K562 (cell line): ENCODE measurements around the gene TOR1AIP2. TPM values are rescaled to one million over a fixed set of nuclear protein-coding genes. Genes with fewer than 3 reads are reported as not detected.

ENCODE experiments used
- ADNP ChIP-seq: fragments of 200-800 bp; sonication (Bioruptor generic); IDR thresholded peaks from 2 replicates; pipeline ENCODE4 v1.6.1; 2016; ENCODE audit warnings: missing genetic modification characterization, missing compliant biosample characterization
- BRD4 ChIP-seq: fragments of 200-600 bp; sonication (generic); IDR thresholded peaks from 2 replicates; pipeline ENCODE4 v1.6.1; 2017; ENCODE audit warnings: inconsistent platforms
- DACH1 ChIP-seq: fragments of 450-650 bp; IDR thresholded peaks from 2 replicates; pipeline ENCODE4 v1.6.1; 2018; ENCODE audit not compliant: partially characterized antibody
- FOXJ2 ChIP-seq: fragments of 200-800 bp; sonication (Bioruptor generic); IDR thresholded peaks from 2 replicates; pipeline ENCODE4 v1.6.1; 2016; ENCODE audit warnings: missing genetic modification characterization, missing compliant biosample characterization
- FOXK1 ChIP-seq: sonication (generic); formaldehyde crosslinking; IDR thresholded peaks from 2 replicates; pipeline ENCODE4 v1.8.0; 2022; ENCODE audit warnings: missing genetic modification reagents, mild to moderate bottlenecking, borderline replicate concordance
- MAFK ChIP-seq: IDR thresholded peaks from 2 replicates; pipeline ENCODE4 v1.6.1; 2011; ENCODE audit warnings: low read length, improper control_type of control experiment
- NFXL1 ChIP-seq: fragments of 450-650 bp; formaldehyde crosslinking; IDR thresholded peaks from 2 replicates; pipeline ENCODE4 v1.4.0; 2021; ENCODE audit warnings: mild to moderate bottlenecking
- PPARD ChIP-seq: fragments of 250-450 bp; sonication (Bioruptor Pico); IDR thresholded peaks from 2 replicates; pipeline ENCODE4 v1.8.0; 2022; ENCODE audit warnings: inconsistent platforms, mild to moderate bottlenecking, moderate library complexity
- RNF2 ChIP-seq: sonication (generic); IDR thresholded peaks from 2 replicates; pipeline ENCODE4 v1.6.1; 2016
- RNF219 ChIP-seq: fragments of 250-450 bp; sonication (Bioruptor Pico); IDR thresholded peaks from 2 replicates; pipeline ENCODE4 v1.5.0; 2022; ENCODE audit warnings: mild to moderate bottlenecking
- SIN3A ChIP-seq, 2 experiments: fragments of 150-350 bp in 1 of 2; IDR thresholded peaks; 2 replicates each; pipeline ENCODE4 v1.6.1; 2011 to 2016; ENCODE audit warnings: borderline replicate concordance in 2 of 2, low read depth in 2 of 2, low read length in 2 of 2, mild to moderate bottlenecking in 2 of 2, moderate library complexity in 2 of 2; ENCODE audit not compliant: control insufficient read depth in 1 of 2
- TAF15 ChIP-seq: fragments of 200-400 bp; formaldehyde crosslinking; IDR thresholded peaks from 2 replicates; pipeline ENCODE4 v1.6.1; 2017; ENCODE audit warnings: mild to moderate bottlenecking, low read depth, low read length, moderate library complexity
- TCF3 ChIP-seq: sonication (generic); formaldehyde crosslinking; IDR thresholded peaks from 2 replicates; pipeline ENCODE4 v1.4.0; 2020; ENCODE audit warnings: mild to moderate bottlenecking, missing genetic modification reagents
- TEAD2 ChIP-seq: fragments of 450-650 bp; IDR thresholded peaks from 2 replicates; pipeline ENCODE4 v1.6.1; 2016; ENCODE audit warnings: missing genetic modification characterization, control low read depth, missing compliant biosample characterization
- UBTF ChIP-seq, 2 experiments: IDR thresholded peaks; 2 replicates each; pipeline ENCODE4 v1.6.1; 2012; ENCODE audit warnings: improper control_type of control experiment in 2 of 2, low read depth in 2 of 2, low read length in 2 of 2, borderline replicate concordance in 1 of 2
- XRCC3 ChIP-seq: fragments of 450-650 bp; IDR thresholded peaks from 2 replicates; pipeline ENCODE4 v1.6.1; 2017; ENCODE audit warnings: mild to moderate bottlenecking, moderate library complexity
- ZBTB1 ChIP-seq: sonication (generic); formaldehyde crosslinking; IDR thresholded peaks from 2 replicates; pipeline ENCODE4 v1.8.1; 2023; ENCODE audit warnings: missing genetic modification reagents, low read depth, mild to moderate bottlenecking, borderline replicate concordance
- ZNF253 ChIP-seq: fragments of 250-450 bp; sonication (Bioruptor Pico); conservative IDR thresholded peaks from 2 replicates; pipeline ENCODE4 v1.6.1; 2021; ENCODE audit warnings: mild to moderate bottlenecking
- polyA plus RNA-seq, 8 experiments: library from polyadenylated mRNA; depleted of rRNA in 4 of 8; stranded (reverse) in 5 of 8; unstranded in 3 of 8; fragments of >200 nt; fragmentation: Nextera tagmentation in 2 of 8; fragmentation: Illumina TruSeq in 1 of 8; extraction: Ambion mirVana in 2 of 8; extraction: Trizol in 1 of 8; gene quantifications; 2 replicates each; pipeline versions ENCODE4 v1.2.1 to v1.2.3, GENCODE V29; 2011 to 2014; ENCODE audit warnings: inconsistent platforms in 1 of 8, missing spikeins in 1 of 8
- total RNA-seq, 7 experiments: library from RNA; depleted of rRNA in 6 of 7; stranded (reverse); fragments of >200 nt in 6 of 7; fragmentation: Illumina TruSeq in 2 of 7; extraction: Trizol in 2 of 7; gene quantifications; 2 replicates each; pipeline versions ENCODE4 v1.2.1 to v1.2.3, GENCODE V29; 2011 to 2021; ENCODE audit warnings: low replicate concordance in 1 of 7
- TF ChIP-seq, protein P1 (sequence below): fragments of 250-450 bp; sonication (Bioruptor Pico); IDR thresholded peaks from 2 replicates; pipeline ENCODE4 v1.4.0; 2020; ENCODE audit warnings: mild to moderate bottlenecking
- TF ChIP-seq, protein P2 (sequence below), 2 experiments: fragments of 450-650 bp; IDR thresholded peaks; 2 replicates each; pipeline ENCODE4 v1.6.1; 2016

The TOR1AIP2 gene
- total and polyA plus RNA-seq, 9 of the 15 experiments (the other 6 are each of a cell fraction or from before 2014, with no cell fraction given) = 16.7 to 122 (median 41.4) TPM

- TF ChIP-seq, protein P1, sequence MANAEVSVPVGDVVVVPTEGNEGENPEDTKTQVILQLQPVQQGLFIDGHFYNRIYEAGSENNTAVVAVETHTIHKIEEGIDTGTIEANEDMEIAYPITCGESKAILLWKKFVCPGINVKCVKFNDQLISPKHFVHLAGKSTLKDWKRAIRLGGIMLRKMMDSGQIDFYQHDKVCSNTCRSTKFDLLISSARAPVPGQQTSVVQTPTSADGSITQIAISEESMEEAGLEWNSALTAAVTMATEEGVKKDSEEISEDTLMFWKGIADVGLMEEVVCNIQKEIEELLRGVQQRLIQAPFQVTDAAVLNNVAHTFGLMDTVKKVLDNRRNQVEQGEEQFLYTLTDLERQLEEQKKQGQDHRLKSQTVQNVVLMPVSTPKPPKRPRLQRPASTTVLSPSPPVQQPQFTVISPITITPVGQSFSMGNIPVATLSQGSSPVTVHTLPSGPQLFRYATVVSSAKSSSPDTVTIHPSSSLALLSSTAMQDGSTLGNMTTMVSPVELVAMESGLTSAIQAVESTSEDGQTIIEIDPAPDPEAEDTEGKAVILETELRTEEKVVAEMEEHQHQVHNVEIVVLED (CRISPR knock-in tag) = no peak
- no peak for TF ChIP-seq TEAD2 (tag)
- TF ChIP-seq, protein P2, sequence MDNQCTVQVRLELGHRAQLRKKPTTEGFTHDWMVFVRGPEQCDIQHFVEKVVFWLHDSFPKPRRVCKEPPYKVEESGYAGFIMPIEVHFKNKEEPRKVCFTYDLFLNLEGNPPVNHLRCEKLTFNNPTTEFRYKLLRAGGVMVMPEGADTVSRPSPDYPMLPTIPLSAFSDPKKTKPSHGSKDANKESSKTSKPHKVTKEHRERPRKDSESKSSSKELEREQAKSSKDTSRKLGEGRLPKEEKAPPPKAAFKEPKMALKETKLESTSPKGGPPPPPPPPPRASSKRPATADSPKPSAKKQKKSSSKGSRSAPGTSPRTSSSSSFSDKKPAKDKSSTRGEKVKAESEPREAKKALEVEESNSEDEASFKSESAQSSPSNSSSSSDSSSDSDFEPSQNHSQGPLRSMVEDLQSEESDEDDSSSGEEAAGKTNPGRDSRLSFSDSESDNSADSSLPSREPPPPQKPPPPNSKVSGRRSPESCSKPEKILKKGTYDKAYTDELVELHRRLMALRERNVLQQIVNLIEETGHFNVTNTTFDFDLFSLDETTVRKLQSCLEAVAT (IDR thresholded peaks at IDR 0.05) = peak in 1 of 2 experiments; percentile 43; a peak in 1 of 4 replicates
- no peak for TF ChIP-seq FOXJ2 (tag)
- no peak for TF ChIP-seq FOXK1 (CRISPR knock-in tag)
- TF ChIP-seq BRD4 = no peak
- no peak for TF ChIP-seq NFXL1 (CRISPR knock-in tag)
- TF ChIP-seq TAF15 = no peak
- no peak for TF ChIP-seq ADNP
- TF ChIP-seq TCF3 (CRISPR knock-in tag) = 0 out of 2 replicates have a peak, but pooled peaks have one; percentile 15
- TF ChIP-seq RNF2 = 0 out of 2 replicates have a peak, but pooled peaks have one; percentile 47
- peak; percentile 49; the same call in 1 of the 2 replicates for TF ChIP-seq ZBTB1 (CRISPR knock-in tag)
- TF ChIP-seq MAFK = no peak
- no peak for TF ChIP-seq XRCC3
- TF ChIP-seq ZNF253 (CRISPR knock-in tag) = no peak
- 0 out of 4 replicates have a peak, but pooled peaks of 1 of the 2 experiments have one; percentile 11 for TF ChIP-seq SIN3A (IDR thresholded peaks at IDR 0.05; ENCODE audit: borderline replicate concordance in 2 of 2, control insufficient read depth in 1 of 2, low read depth in 2 of 2, low read length in 2 of 2)
- no peak for TF ChIP-seq RNF219 (CRISPR knock-in tag)
- no peak for TF ChIP-seq PPARD (CRISPR knock-in tag)
- peak; percentile 43 to 57; a peak in 1 of 4 replicates for TF ChIP-seq UBTF (IDR thresholded peaks at IDR 0.05; ENCODE audit: borderline replicate concordance in 1 of 2, low read depth in 2 of 2, low read length in 2 of 2)
- TF ChIP-seq DACH1 = peak; percentile 82
Measured at GRCh38 chr1:179818743-179819173, 58.8 kb downstream of the TOR1AIP2 start (continued).
